Stimulated activated CD4-positive, alpha-beta T cell treated with anti-CD3 and anti-CD28 coated beads, TNF-alpha, amount 100 ng/mL, for 1 hour (primary cell): ENCODE results near the gene LSM7.

Source experiments
- DNase-seq, 3 donors: peaks; one replicate each; pipeline ENCODE4 v3.0.0-alpha.2; 2020; ENCODE audit warnings: low read depth in 3 of 3, low spot score in 1 of 3

LSM7 gene

GRCh38 chr19:2325281-2326046 lies 2.9 kb downstream of the LSM7 start:
- DNase-seq, result no peak

GRCh38 chr19:2324220-2324948 lies 4.0 kb downstream of the LSM7 start:
- DNase-seq, result no peak

- DNase-seq, result no peak
These were observed 4.7 kb downstream of the LSM7 start for GRCh38 chr19:2323707-2324106.

- DNase-seq, result no peak
These were observed 6.7 kb downstream of the LSM7 start for GRCh38 chr19:2321565-2322283.

- no peak for DNase-seq
These were observed 7.4 kb downstream of the LSM7 start for GRCh38 chr19:2320939-2321338.

- DNase-seq, result no peak
These were observed 8.3 kb downstream of the LSM7 start for GRCh38 chr19:2320049-2320448.

GRCh38 chr19:2319551-2319950 lies 8.8 kb downstream of the LSM7 start:
- no peak for DNase-seq

GRCh38 chr19:2318923-2319322 lies 9.5 kb downstream of the LSM7 start:
- DNase-seq, result no peak

- no peak for DNase-seq
These were observed 10.6 kb downstream of the LSM7 start for GRCh38 chr19:2317756-2318155.

GRCh38 chr19:2317300-2317699 lies 11.1 kb downstream of the LSM7 start:
- DNase-seq, result no peak

- DNase-seq, result no peak
These were observed 12.5 kb downstream of the LSM7 start for GRCh38 chr19:2315818-2316353.

GRCh38 chr19:2315121-2315817 lies 13.1 kb downstream of the LSM7 start:
- no peak for DNase-seq

GRCh38 chr19:2312820-2313501 lies 15.4 kb downstream of the LSM7 start:
- no peak for DNase-seq

- DNase-seq, result no peak
These were observed 17.3 kb downstream of the LSM7 start for GRCh38 chr19:2311093-2311492.

GRCh38 chr19:2309734-2310362 lies 18.5 kb downstream of the LSM7 start:
- no peak for DNase-seq

GRCh38 chr19:2308114-2308556 lies 20.3 kb downstream of the LSM7 start, which contains the start of gene LINGO3:
LINGO3 (minus strand) TSS chr19:2308154; CDS start chr19:2291776, 16,378 bp downstream.
- no peak for DNase-seq

GRCh38 chr19:2307518-2308012 lies 20.8 kb downstream of the LSM7 start:
- no peak for DNase-seq

- no peak for DNase-seq
These were observed 21.4 kb downstream of the LSM7 start for GRCh38 chr19:2306971-2307370.

GRCh38 chr19:2306281-2306806 lies 22.0 kb downstream of the LSM7 start:
- DNase-seq, result no peak
